Skin of body (tissue), 2 donors: ENCODE data around the gene ZFC3H1. TPM values are rescaled to one million over a fixed set of nuclear protein-coding genes. Genes with fewer than 3 reads are reported as not detected.
A peak's percentile ranks its signal among the peaks of the same experiment; 100 is the strongest.
"Not testable (repeated sequence)": the region's sequence is repeated elsewhere in the genome, so short reads cannot be mapped to it uniquely, and the experiment has no call there.

Source experiments
- DNase-seq: peaks from one replicate; lab custom pipeline; 2025; lab: John Stamatoyannopoulos, UW
- total RNA-seq: library from RNA; depleted of rRNA; stranded (reverse); fragments of >200 nt; gene quantifications from one replicate; pipeline ENCODE4 v1.2.3, GENCODE V29; 2014

The ZFC3H1 gene, protein sequence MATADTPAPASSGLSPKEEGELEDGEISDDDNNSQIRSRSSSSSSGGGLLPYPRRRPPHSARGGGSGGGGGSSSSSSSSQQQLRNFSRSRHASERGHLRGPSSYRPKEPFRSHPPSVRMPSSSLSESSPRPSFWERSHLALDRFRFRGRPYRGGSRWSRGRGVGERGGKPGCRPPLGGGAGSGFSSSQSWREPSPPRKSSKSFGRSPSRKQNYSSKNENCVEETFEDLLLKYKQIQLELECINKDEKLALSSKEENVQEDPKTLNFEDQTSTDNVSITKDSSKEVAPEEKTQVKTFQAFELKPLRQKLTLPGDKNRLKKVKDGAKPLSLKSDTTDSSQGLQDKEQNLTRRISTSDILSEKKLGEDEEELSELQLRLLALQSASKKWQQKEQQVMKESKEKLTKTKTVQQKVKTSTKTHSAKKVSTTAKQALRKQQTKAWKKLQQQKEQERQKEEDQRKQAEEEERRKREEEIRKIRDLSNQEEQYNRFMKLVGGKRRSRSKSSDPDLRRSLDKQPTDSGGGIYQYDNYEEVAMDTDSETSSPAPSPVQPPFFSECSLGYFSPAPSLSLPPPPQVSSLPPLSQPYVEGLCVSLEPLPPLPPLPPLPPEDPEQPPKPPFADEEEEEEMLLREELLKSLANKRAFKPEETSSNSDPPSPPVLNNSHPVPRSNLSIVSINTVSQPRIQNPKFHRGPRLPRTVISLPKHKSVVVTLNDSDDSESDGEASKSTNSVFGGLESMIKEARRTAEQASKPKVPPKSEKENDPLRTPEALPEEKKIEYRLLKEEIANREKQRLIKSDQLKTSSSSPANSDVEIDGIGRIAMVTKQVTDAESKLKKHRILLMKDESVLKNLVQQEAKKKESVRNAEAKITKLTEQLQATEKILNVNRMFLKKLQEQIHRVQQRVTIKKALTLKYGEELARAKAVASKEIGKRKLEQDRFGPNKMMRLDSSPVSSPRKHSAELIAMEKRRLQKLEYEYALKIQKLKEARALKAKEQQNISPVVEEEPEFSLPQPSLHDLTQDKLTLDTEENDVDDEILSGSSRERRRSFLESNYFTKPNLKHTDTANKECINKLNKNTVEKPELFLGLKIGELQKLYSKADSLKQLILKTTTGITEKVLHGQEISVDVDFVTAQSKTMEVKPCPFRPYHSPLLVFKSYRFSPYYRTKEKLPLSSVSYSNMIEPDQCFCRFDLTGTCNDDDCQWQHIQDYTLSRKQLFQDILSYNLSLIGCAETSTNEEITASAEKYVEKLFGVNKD (N-terminal part only)
- total RNA-seq = 76.9 TPM

DNA sequence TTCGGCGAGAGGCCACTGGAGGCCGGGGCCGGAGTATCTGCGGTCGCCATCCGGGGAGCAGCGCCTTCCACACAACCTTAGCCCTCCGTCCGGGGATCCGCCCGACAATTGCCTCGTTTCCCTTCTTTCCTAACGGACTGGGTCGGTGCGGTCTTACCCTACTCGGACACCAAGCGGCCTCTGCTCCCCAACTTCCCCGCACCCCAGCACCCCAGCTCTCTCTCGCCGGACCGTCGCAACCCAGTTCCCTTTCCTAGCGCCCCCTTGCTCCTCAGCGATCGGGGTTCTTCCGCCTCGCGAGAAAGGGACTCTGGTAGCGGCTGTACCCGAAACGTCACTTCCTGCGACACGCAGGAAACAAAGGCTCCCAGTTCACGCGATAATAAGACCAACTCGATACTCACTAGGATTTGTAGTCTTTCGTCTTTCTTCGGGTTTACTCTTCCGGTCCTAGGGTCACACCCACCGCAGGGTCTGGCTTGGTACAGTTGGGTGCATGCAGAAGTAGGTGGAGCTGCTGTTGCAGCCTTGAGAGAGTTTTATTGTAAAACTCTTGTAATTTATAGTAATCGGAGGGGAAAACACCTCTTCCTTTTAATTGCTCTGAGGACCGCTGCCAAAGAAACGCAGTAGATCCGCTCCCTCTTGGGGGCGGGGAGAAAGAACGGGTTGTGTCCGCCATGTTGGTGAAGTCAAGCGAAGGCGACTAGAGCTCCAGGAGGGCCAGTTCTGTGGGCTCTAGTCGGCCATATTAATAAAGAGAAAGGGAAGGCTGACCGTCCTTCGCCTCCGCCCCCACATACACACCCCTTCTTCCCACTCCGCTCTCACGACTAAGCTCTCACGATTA is at the start of gene ZFC3H1, which contains the start of gene THAP2:
Gene ZFC3H1, minus strand, starts transcription at position 288 of the 850 bp plus-strand sequence. Its CDS starts 238 bp downstream, at position 50.
Gene THAP2, plus strand, starts transcription at position 741 of the 850 bp plus-strand sequence. CDS start 209 bp downstream, outside the sequence.
- peak; percentile 99 for DNase-seq

DNA sequence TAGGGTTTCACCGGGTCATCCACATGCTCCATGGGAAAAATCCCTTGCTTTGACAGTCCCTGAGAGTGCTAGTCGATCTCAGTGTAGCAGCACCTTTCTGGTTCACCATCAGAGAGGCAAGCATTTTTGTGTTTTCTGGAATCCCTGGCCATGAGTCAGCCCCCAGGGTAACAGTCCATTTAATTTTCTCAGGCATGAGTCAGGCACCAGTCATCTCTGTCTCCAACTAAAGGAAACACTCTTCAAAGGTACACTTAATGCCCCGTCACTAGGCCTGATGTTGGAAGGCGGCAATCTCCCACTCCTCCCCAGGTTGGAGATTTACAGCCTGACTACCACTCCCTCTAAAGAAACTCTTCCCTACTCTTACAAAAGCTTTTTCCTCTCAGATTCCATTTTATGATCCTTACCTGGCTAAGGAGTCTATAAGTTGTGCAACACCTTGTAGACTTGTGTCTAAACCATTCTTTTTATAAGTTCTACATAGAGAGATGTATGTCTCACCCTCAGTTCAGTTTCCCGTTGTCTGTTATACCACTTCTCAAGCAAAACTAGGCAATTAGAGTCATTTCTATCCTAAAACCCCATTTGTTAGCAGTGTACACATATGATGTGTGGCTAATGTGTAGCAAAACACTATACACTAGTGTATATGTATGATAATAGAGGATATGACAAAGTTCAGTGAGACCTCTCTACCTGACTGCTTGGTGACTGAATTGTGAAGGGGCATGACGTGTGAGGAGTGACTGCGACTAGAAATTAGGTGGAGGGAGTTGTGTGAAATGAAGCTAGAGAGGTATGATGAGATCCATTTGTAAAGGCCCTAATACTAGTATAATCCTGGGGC is 46.9 kb upstream of the ZFC3H1 start:
- DNase-seq = no peak

DNA sequence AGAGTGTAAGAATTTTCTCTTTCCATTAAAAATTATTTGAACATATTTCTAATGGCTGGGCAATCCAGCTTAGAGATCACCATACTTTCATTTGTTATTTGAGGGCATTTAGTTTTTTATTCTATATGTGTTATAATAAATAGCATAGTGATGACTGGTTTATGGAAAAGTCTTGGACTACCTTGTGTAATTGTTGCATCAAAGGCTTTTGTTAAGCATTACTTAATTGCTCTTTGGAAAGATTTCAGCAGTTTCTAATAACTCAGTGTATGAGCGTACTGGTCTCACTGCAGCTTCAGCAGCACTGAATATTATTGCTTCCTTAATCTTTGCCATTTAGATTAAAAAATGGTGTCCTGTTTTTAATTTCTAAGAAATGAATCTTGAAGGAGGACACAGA is 45.0 kb upstream of the ZFC3H1 start:
- no peak for DNase-seq

DNA sequence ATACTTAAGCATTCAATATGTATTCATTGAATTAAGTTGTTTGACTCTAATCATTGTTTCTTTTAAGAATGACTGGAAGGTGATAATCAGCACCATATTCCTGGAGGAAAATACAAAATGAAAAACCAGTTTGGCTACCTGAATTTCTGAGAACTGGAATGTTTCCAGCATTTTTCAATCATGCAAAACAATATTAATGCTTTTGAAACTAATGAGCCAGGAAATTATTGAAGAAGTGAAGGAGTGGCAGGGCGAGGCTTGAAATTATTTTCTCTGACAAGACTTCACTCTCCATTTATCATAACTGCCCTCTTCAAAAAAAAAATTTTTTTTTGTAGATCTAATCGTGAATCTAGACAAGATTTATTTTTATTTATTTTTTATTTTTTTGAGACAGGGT is 41.3 kb upstream of the ZFC3H1 start:
- DNase-seq = no peak

DNA sequence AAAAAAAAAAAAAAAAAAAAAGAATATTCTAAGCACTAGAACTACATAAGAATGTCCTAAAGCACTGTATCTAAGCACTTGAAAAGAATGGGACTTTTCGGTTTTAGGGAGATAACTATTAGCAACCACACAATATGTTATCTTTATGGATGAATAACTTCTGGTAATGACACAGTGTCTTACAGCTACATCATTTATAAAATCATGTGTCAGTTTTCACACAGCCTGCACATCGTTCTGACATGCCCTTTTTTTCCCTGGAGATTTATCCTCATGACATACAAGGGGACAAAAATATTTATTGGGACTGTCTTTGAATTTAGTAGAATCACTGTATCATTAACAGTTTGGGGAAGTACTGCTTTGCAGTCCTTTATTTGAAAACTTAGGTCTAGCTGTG is 39.6 kb upstream of the ZFC3H1 start:
- DNase-seq = no peak

DNA sequence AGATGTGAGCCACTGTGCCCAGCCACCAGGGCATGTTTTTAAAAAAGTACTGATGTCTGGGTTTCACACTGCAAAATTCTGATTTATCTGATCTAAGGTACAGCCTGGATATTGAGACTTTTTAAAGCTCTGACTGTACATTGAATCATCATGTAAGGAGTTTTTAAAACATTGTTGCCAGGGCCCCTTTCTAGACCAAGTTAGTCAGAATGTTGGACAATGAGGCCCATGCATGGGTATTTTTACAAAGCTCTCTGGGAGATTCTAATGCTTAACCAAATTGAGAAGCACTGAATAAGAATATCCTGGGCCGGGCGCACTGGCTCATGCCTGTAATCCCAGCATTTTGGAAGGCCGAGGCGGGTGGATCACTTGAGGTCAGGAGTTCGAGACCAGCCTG is 38.9 kb upstream of the ZFC3H1 start:
- no peak for DNase-seq

DNA sequence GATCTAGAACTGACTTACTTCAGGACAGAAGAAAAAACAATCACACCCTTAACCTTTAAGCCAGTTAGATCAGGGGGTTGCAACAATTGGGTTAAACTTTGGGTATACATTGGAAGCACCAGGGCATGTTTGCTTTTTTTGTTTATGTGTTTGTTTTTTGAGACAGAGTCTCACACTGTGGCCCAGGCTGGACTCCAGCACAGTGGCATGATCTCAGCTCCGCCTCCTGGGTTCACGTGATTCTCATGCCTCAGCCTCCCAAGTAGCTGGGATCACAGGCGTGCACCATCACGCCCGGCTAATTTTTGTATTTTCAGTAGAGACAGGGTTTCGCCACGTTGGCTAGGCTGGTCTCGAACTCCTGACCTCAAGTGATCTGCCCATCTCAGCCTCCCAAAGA is 38.5 kb upstream of the ZFC3H1 start:
- not testable (repeated sequence) for DNase-seq

DNA sequence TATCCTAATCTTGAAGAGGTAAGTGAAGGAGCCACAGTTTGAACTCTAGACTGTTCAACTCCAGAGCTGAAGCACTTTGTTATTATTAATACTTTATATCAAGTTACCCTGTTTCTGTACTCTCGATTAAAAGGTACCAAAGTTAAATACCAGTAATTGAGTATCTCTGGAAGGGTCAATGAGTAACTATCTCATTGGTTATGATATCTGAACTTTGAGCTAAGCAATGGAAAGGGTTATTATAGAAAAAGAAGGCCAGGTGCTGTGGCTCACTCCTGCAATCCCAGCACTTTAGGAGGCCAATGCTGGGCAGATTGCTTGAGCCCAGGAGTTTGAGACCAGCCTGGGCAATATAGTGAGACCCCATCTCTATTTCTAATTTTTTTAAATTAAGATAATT is 32.1 kb upstream of the ZFC3H1 start:
- no peak for DNase-seq

DNA sequence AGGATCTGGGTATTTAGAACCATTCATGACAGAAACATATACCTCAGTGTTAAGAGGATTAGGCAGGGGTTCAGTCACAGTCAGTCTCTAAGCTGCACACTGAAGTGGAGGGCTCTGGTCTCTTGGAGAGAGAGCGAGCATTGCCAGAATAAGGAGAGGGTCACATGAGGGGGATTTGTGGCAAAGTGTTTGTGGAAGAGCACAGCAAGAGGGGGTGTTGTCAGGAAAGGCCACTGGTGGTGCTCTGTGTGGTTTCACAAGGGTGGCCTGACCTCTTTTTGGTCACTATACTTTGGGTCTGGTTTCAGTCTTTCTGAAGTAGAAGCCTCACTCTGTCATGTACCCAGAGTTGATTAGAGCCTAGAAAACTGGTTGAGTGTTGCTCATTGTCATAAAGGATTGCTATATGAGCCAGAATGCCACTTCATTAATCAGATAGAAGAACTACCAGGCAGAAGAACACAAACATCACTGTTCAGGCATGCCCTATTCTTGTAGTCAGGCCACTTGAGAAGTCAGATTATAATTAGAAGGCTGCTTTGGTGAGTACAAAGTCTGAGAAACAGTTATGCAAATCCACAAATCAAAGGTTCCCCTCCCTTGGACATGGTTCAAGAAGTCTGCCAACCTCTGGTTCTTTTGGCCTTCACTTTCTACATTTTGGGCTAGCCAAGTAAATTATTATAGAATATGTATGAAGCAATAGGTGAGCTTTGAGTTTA is 30.6 kb upstream of the ZFC3H1 start:
- no peak for DNase-seq

DNA sequence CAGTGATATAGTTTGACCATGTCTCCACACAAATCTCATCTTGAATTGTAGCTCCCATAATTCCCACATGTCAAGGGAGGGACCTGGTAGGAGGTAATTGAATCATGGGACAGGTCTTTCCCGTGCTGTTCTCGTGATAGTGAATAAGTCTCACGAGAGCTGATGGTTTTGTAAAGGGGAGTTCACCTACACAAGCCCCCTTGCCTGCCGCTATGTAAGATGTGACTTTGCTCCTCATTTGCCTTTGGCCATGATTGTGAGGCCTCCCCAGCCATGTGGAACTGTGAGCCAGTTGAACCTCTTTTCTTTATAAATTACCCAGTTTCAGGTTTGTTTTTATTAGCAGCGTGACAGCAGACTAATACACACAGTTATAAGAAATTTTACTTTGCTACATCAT is 30.0 kb upstream of the ZFC3H1 start:
- DNase-seq = not testable (repeated sequence)

DNA sequence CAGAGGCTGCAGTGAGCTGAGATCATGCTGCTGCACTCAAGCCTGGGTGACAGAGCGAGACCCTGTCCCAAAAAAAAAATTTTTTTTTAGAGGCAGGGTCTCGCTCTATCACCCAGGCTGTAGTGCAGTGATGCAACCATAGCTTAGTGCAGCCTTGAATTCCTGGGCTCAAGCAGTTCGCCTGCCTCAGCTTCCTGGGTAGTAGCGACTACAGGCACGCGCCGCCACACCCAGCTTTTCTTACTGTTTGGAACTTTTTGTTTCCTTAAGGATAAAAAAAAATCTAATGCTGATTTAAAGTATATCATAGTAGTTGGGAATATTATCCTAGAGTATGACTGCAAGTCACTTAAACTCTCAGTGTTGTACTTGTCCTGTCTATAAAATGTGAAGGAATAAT is 29.5 kb upstream of the ZFC3H1 start:
- no peak for DNase-seq

DNA sequence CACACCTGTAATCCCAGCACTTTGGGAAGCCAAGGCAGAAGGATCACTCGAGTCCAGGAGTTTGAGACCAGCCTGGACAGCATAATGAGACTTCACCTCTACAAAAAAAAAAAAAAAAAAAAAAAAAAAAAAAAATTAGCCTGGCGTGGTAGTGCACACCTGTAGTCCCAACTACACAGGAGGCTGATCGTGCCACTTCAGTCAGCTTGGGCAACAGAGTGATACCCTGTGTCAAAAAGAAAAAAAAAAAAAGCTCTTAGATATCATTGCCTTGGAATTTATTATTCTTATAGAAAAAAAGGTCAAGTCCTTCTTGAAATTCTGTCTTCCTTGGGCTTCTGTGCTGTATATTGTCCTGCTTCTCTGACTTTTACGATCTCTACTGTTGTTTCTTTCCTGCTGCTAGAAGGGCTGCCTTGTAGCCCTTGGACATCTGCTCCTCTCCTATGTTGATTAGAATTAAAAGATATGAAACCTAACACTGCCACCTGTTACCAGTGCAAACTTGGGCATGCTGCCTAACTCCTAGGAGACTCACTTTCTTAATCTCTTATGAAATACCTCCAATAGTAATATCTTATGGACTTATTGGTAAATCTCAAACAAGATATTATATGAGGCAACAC is 28.0 kb upstream of the ZFC3H1 start:
- DNase-seq = no peak

DNA sequence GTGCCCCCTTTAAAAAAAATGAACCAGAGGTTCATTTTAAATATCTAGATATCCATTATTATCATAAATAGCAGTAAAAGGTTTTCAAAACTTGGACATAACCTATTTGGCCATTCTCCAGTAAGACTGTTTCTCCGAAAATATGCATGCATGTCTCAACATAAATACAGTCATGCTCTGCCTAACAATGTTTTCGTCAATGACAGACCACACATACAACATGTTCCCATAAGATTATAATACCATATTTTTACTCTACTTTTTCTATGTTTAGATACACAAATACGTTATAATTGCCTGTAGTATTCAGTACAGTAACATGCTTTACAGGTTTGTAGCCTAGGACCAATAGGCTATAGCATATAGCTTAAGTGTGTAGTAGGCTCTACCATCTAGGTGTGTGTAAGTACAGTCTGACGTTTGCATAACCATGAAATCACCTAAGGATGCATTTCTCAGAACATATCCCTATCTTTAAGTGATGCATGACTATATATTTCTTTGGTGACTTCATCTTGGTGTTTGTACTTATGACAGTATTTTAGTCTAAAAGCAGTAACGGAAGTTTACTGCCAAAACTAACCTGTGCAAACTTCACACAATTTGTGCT is 25.4 kb upstream of the ZFC3H1 start:
- no peak for DNase-seq

DNA sequence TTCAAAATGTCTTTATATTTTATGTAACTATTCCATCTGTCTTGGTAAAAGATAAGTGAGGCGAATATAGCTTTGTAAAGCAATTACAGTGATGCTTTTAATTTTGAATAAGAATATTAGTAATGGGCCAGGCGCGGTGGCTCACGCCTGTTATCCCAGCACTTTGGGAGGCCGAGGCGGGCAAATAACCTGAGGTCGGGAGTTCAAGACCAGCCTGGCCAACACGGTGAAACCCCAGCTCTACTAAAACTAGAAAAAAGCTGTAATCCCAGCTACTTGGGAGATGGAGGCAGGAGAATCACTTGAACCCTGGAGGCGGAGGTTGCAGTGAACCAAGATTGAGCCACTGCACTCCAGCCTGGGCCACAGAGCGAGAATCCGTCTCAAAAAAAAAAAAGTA is 23.5 kb upstream of the ZFC3H1 start:
- not testable (repeated sequence) for DNase-seq

DNA sequence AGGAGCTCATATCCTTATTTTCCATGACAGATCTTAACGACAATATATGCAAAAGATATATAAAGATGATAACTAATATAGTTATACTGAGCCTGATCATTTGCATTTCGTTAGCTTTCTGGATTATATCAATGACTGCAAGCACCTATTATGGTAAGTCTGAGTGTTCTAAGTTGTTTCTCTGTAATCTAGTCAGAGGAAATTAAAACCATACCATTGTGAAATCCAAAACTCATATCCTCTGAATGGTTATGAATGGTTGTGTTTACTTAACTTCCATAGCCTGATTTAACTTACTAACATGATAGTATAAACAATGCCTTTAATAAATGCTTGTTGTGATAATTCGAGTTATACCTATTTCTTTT is 23.0 kb upstream of the ZFC3H1 start:
- DNase-seq = peak; percentile 24

DNA sequence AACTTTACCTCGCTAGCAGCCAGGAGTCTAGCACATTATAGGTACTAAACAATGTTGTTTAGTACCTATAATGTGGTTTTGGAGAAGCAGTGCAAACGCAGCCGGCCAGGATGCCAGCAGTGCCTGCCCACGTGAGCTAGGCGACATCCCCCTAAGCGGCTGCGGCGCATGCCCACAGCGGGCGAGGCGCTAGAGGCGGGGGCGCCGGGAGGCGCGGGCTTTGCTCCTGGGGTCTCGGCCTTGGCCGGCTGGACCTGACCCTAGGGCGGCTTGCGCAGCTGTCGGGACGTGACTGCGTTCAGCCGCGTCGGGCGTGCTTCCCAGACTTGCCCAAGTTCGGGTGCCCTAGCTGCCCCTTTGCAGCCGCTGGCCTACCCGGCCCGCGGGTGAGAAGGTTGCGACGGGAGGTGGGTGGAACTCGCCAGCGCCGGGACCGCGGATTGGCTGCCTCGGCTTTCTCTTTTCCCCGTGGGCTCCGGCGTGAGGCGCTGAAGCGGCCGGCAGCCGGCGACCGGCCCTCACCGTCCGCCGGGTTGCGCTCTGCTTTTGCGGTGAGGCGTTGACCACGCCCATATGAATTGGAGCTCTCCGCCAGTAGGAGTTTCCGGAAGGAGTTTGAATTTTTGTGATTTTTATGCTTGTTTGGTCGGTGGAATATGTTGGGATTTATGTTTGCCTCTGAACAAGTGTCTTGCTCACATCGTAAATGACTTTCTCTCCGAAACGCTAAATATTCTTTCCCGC is 22.4 kb upstream of the ZFC3H1 start, which contains the start of gene TMEM19:
Gene TMEM19, plus strand, starts transcription at position 169 of the 744 bp plus-strand sequence. CDS start 599 bp downstream, outside the sequence.
- DNase-seq = peak; percentile 74

DNA sequence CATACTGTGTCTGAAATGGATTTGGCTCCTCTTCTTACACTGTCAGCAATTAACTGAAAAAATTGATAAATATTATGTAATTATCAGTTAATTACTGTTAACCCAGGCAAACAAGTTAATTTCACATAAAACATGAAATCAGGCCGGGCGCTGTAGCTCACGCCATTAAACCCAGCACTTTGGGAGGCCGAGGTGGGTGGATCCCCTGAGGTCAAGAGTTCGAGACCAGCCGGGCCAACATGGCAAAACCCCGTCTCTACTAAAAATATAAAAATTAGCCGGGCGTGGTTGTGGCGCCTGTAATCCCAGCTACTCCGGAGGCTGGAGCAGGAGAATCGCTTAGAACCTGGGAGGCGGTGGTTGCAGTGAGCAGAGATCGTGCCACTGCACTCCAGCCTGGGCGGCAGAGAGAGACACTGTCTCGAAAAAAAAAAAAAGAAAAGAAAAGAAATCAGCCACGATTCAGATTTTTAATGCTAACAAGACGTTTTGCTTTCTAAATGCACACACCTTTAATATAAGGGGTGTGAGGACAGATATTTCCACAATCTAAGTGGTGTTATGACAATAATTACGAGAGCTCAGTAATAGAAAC is 21.8 kb upstream of the ZFC3H1 start:
- no peak for DNase-seq
